Kidney glomerular epithelial cell (primary cell): Measurements from ENCODE around the gene SERPINF2.
A peak's percentile ranks its signal among the peaks of the same experiment; 100 is the strongest.
"Not testable (repeated sequence)": the region's sequence is repeated elsewhere in the genome, so short reads cannot be mapped to it uniquely, and the experiment has no call there.

Experiments used
- DNase-seq: peaks from one replicate; lab custom pipeline; 2025; lab: John Stamatoyannopoulos, UW

Gene SERPINF2

GRCh38 chr17:1789936-1790335, 47.3 kb downstream of the SERPINF2 start:
- DNase-seq = peak; percentile 59

- no peak for DNase-seq
These were observed 50.1 kb downstream of the SERPINF2 start for GRCh38 chr17:1792495-1793446.

GRCh38 chr17:1793447-1793806, 50.8 kb downstream of the SERPINF2 start:
- no peak for DNase-seq

GRCh38 chr17:1796800-1797199, 54.1 kb downstream of the SERPINF2 start:
- no peak for DNase-seq

GRCh38 chr17:1797323-1797722, 54.7 kb downstream of the SERPINF2 start:
- DNase-seq = no peak

- DNase-seq = not testable (repeated sequence)
These were observed 55.2 kb downstream of the SERPINF2 start for GRCh38 chr17:1797846-1798245.

- no peak for DNase-seq
These were observed 57.6 kb downstream of the SERPINF2 start for GRCh38 chr17:1800240-1800639.

GRCh38 chr17:1800712-1801111, 58.0 kb downstream of the SERPINF2 start:
- DNase-seq = no peak

- DNase-seq = no peak
These were observed 59.8 kb downstream of the SERPINF2 start for GRCh38 chr17:1802429-1802828.

GRCh38 chr17:1803280-1803679, 60.6 kb downstream of the SERPINF2 start:
- DNase-seq = no peak
